ENCODE data around the gene ARPC3. TPM values are rescaled to one million over a fixed set of nuclear protein-coding genes. Genes with fewer than 3 reads are reported as not detected.
"Not testable (repeated sequence)": the region's sequence is repeated elsewhere in the genome, so short reads cannot be mapped to it uniquely, and the experiment has no call there.

Gene ARPC3
- total RNA-seq, 4 donors from 2014 or later, result 157 to 319 (median 257) TPM

GRCh38 chr12:110467847-110468213, 17.7 kb upstream of the ARPC3 start:
- DNase-seq (ENCODE audit: low spot score in 2 of 2), result no peak
- peak overlapping the region; percentile 53 for H3K4me3 ChIP-seq (ENCODE audit: low read depth, poor library complexity, severe bottlenecking)
- intact Hi-C loops (cut with DNase I; ENCODE audit: low total_unique reads), result loop anchor here (10.0 kb wide), 1 partner anchor 137 kb away; no protein-coding TSS in a partner anchor
- WGBS, 2 donors, result 0 to 1% methylated on average over 15 of the region's 15 CpGs
- TF ChIP-seq, protein P1, sequence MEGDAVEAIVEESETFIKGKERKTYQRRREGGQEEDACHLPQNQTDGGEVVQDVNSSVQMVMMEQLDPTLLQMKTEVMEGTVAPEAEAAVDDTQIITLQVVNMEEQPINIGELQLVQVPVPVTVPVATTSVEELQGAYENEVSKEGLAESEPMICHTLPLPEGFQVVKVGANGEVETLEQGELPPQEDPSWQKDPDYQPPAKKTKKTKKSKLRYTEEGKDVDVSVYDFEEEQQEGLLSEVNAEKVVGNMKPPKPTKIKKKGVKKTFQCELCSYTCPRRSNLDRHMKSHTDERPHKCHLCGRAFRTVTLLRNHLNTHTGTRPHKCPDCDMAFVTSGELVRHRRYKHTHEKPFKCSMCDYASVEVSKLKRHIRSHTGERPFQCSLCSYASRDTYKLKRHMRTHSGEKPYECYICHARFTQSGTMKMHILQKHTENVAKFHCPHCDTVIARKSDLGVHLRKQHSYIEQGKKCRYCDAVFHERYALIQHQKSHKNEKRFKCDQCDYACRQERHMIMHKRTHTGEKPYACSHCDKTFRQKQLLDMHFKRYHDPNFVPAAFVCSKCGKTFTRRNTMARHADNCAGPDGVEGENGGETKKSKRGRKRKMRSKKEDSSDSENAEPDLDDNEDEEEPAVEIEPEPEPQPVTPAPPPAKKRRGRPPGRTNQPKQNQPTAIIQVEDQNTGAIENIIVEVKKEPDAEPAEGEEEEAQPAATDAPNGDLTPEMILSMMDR (IDR thresholded peaks at IDR 0.05), result no peak
- TF ChIP-seq POLR2A (IDR thresholded peaks at IDR 0.05), result no peak

GRCh38 chr12:110466791-110467190, 16.7 kb upstream of the ARPC3 start:
- TF ChIP-seq, protein P1 (IDR thresholded peaks at IDR 0.05), result no peak
- DNase-seq (ENCODE audit: low spot score in 2 of 2), result no peak
- WGBS, 2 donors, result 43 to 47% methylated on average over 5 of the region's 5 CpGs
- intact Hi-C loops (cut with DNase I; ENCODE audit: low total_unique reads), result loop anchor here (10.0 kb wide), 1 partner anchor 138 kb away; no protein-coding TSS in a partner anchor
- no peak overlapping the region for H3K4me3 ChIP-seq (ENCODE audit: low read depth, poor library complexity, severe bottlenecking)

GRCh38 chr12:110465765-110466164, 15.6 kb upstream of the ARPC3 start:
- H3K4me3 ChIP-seq (ENCODE audit: low read depth, poor library complexity, severe bottlenecking); DNase-seq (ENCODE audit: low spot score in 2 of 2): not testable (repeated sequence)
- intact Hi-C loops (cut with DNase I; ENCODE audit: low total_unique reads), result loop anchor here (10.0 kb wide), 1 partner anchor 139 kb away; no protein-coding TSS in a partner anchor
- WGBS, 2 donors, result 89 to 90% methylated on average over 11 of the region's 11 CpGs

- no peak for TF ChIP-seq POLR2A (IDR thresholded peaks at IDR 0.05)
- TF ChIP-seq, protein P1 (IDR thresholded peaks at IDR 0.05), result no peak
- no peak for DNase-seq (ENCODE audit: low spot score in 2 of 2)
- WGBS, 2 donors, result 93 to 94% methylated on average over 2 of the region's 2 CpGs
- no peak overlapping the region for H3K4me3 ChIP-seq (ENCODE audit: low read depth, poor library complexity, severe bottlenecking)
- intact Hi-C loops (cut with DNase I; ENCODE audit: low total_unique reads), result loop anchor here (10.0 kb wide), 1 partner anchor 140 kb away; no protein-coding TSS in a partner anchor
Measured at GRCh38 chr12:110465024-110465423, 14.9 kb upstream of the ARPC3 start.

DNA sequence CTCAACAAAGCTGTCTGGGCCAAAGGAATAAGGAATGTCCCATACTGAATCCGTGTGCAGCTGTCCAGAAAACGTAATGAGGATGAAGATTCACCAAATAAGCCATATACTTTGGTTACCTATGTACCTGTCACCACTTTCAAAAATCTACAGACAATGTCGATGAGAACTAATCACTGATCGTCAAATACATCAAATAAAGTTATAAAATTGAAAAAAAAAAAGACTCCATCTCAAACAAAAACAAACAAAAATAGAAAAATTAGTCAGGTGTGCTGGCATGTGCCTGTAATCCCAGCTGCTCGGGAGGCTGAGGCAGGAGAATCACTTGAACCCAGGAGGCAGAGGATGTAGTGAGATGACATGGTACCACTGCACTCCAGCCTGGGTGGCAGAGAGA, 11.1 kb upstream of the ARPC3 start:
- not testable (repeated sequence) for DNase-seq (ENCODE audit: low spot score in 2 of 2); H3K4me3 ChIP-seq (ENCODE audit: low read depth, poor library complexity, severe bottlenecking)
- WGBS, 2 donors, result 90 to 92% methylated on average over 5 of the region's 5 CpGs
- intact Hi-C loops (cut with DNase I; ENCODE audit: low total_unique reads), result loop anchor here (10.0 kb wide), 1 partner anchor 144 kb away; no protein-coding TSS in a partner anchor

DNA sequence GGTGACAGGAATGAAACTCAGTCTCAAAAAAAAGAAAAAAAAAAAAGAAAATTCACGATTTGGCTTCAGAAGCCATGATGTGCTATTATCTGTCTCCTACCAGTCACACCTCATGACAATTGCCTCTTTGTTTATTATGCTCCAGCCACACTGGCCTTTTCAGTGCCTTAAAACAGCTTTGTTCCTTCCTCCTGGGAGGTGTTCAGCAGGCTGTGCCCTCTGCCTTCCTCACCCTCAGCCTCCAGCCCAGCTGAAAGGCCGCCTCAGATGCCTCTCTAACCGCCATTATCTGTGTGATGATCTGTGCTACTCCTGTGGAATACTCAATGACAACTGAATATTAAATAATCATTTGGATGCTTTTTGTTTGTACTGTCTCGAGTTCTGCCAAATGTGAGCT, 8.6 kb upstream of the ARPC3 start:
- H3K4me3 ChIP-seq (ENCODE audit: low read depth, poor library complexity, severe bottlenecking), result no peak overlapping the region
- TF ChIP-seq POLR2A (IDR thresholded peaks at IDR 0.05), result no peak
- TF ChIP-seq, protein P1 (IDR thresholded peaks at IDR 0.05), result no peak
- WGBS, 2 donors, result 83 to 85% methylated on average over 4 of the region's 4 CpGs
- DNase-seq (ENCODE audit: low spot score in 2 of 2), result no peak
- intact Hi-C loops (cut with DNase I; ENCODE audit: low total_unique reads), result no loop called here

GRCh38 chr12:110453569-110454296, 3.6 kb upstream of the ARPC3 start:
- no peak overlapping the region for H3K4me3 ChIP-seq (ENCODE audit: low read depth, poor library complexity, severe bottlenecking)
- DNase-seq (ENCODE audit: low spot score in 2 of 2), result no peak
- no peak for TF ChIP-seq POLR2A (IDR thresholded peaks at IDR 0.05)
- TF ChIP-seq, protein P1 (IDR thresholded peaks at IDR 0.05), result no peak
- intact Hi-C loops (cut with DNase I; ENCODE audit: low total_unique reads), result no loop called here
- 92 to 93% methylated on average over 4 of the region's 4 CpGs for WGBS, 2 donors

Data from lower leg skin (tissue), 4 donors.